DOHH2 (cell line): ENCODE results near the gene MADD.

Source experiments
- EZH2phosphoT487 ChIP-seq: fragments of 200-600 bp; sonication (generic); IDR thresholded peaks from 2 replicates; pipeline ENCODE4 v1.6.1; 2017; ENCODE audit warnings: borderline replicate concordance, mild to moderate bottlenecking, antibody characterized with exemption, low read length, moderate library complexity, mixed read lengths
- TF ChIP-seq, protein P1 (sequence below): fragments of 200-600 bp; sonication (generic); IDR thresholded peaks from one replicate; pipeline ENCODE4 v1.5.1; 2014; ENCODE audit warnings: antibody characterized with exemption, mild to moderate bottlenecking, low read depth, low read length; ENCODE audit not compliant: poor library complexity, severe bottlenecking

DNA sequence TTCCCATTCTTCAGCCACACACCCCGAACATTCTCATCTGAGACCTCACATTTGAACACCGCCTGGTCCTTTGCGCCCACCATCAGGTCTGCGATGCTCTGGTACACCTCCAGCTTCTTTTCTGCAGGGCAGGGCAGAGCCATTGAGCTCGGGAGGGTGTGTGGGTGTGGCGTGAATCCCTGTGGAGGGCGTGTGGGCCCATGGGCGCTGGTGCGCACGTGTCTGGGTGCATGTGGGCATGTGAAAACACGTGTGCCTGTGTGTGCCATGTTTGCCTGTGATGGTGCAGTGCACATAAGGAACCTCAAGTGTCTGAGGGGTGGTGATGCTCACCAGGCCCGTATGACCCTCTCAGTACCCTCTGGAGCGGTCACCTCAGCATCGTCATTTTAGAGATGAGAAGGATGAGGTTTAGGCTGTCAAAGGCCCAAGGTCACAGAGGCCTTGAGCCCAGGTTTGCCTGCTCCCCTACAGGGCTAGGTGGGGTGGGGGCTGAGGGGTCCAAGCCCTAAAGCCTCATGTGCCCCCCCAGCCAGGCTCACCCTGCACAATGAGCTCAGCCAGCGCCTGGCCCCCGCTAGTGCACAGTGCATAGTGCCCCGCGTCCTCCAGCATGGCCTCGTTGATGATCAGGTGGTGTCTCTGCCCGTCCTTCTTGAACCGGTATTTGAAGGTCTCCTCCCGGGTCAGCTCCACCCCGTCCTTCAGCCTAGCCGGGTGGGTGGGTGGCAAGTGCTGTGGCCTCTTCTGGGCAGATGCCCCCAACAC is 72.3 kb downstream of the MADD start:
- TF ChIP-seq, protein P1, sequence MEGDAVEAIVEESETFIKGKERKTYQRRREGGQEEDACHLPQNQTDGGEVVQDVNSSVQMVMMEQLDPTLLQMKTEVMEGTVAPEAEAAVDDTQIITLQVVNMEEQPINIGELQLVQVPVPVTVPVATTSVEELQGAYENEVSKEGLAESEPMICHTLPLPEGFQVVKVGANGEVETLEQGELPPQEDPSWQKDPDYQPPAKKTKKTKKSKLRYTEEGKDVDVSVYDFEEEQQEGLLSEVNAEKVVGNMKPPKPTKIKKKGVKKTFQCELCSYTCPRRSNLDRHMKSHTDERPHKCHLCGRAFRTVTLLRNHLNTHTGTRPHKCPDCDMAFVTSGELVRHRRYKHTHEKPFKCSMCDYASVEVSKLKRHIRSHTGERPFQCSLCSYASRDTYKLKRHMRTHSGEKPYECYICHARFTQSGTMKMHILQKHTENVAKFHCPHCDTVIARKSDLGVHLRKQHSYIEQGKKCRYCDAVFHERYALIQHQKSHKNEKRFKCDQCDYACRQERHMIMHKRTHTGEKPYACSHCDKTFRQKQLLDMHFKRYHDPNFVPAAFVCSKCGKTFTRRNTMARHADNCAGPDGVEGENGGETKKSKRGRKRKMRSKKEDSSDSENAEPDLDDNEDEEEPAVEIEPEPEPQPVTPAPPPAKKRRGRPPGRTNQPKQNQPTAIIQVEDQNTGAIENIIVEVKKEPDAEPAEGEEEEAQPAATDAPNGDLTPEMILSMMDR, result no peak
- no peak for TF ChIP-seq EZH2phosphoT487
